ENCODE results near the gene CCDC66. TPM values are rescaled to one million over a fixed set of nuclear protein-coding genes. Genes with fewer than 3 reads are reported as not detected.

CCDC66 gene
- total and polyA plus RNA-seq, 2 donors (not counting 1 experiment from before 2014, with no cell fraction given): 12.3 to 53.7 TPM

DNA sequence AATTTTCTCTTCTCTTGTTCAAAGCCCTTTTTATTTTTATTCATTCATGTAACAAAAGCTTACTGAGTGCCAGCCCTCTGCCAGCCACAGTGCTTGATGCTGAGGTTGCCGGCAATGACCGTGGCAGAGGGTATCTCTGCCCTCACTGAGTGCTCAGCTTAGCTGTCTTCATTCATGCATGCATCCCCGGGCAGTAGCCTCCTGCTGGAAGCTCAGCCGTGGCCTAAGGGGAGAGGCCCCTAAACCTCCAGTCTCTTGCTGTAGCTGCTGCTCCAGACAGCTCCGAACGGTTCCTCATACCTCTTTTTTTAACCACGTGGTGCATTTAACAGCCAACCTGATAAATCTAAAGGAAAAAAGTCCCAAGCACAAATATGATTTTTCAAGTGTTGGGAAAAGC, 34.6 kb upstream of the CCDC66 start:
- Mint-ChIP-seq H3K4me3 (no peak overlapping the region), H3K27ac (no peak overlapping the region), H3K4me1 (no peaks in the 10 kb centered on the region), H3K27me3 (peaks cover 36% of the 10 kb centered on the region), H3K9me3 (ENCODE audit: insufficient read depth) (no peaks in the 10 kb centered on the region)
- Histone ChIP-seq H3K9me3 (ENCODE audit: control extremely low read depth in 1 of 3, control insufficient read depth in 2 of 3, insufficient read depth in 1 of 3, low read length in 2 of 3) (no peaks in the 10 kb centered on the region), H3K36me3 (replicated peaks in 1 of 2; ENCODE audit: control extremely low read depth in 1 of 2, control insufficient read depth in 1 of 2, extremely low read depth in 1 of 2, insufficient read depth in 2 of 2, low read length in 1 of 2) (no peaks in the 10 kb centered on the region), H4K20me1 (ENCODE audit: control insufficient read depth, insufficient read depth, low read length, poor library complexity, severe bottlenecking) (no peaks in the 10 kb centered on the region), H2AFZ (ENCODE audit: insufficient read depth, low read depth, low read length, poor library complexity, severe bottlenecking) (no peak overlapping the region), H3K4me2 (replicated peaks; ENCODE audit: low read depth, low read length, poor library complexity, severe bottlenecking) (no peak overlapping the region), H3K27ac (ENCODE audit: low read length in 2 of 2) (no peak overlapping the region), H3K27me3 (replicated peaks in 1 of 4; ENCODE audit: control extremely low read depth in 1 of 4, control insufficient read depth in 3 of 4, insufficient read depth in 4 of 4, low read length in 3 of 4) (peaks cover 0 to 4% (median under 1%) of the 10 kb centered on the region in 4 experiments), H3K9ac (ENCODE audit: low read length) (no peak overlapping the region), H3K4me1 (ENCODE audit: control insufficient read depth in 2 of 2, insufficient read depth in 2 of 2, low read length in 2 of 2) (no peaks in the 10 kb centered on the region), H3K4me3 (ENCODE audit: control extremely low read depth in 1 of 5, extremely low read depth in 1 of 5, insufficient read depth in 1 of 5, low read depth in 2 of 5, low read length in 4 of 5) (no peak overlapping the region), H3K79me2 (ENCODE audit: control insufficient read depth, insufficient read depth, low read length) (no peaks in the 10 kb centered on the region)
- POLR2A ChIA-PET: no interaction called here
- TF ChIP-seq, protein P1, sequence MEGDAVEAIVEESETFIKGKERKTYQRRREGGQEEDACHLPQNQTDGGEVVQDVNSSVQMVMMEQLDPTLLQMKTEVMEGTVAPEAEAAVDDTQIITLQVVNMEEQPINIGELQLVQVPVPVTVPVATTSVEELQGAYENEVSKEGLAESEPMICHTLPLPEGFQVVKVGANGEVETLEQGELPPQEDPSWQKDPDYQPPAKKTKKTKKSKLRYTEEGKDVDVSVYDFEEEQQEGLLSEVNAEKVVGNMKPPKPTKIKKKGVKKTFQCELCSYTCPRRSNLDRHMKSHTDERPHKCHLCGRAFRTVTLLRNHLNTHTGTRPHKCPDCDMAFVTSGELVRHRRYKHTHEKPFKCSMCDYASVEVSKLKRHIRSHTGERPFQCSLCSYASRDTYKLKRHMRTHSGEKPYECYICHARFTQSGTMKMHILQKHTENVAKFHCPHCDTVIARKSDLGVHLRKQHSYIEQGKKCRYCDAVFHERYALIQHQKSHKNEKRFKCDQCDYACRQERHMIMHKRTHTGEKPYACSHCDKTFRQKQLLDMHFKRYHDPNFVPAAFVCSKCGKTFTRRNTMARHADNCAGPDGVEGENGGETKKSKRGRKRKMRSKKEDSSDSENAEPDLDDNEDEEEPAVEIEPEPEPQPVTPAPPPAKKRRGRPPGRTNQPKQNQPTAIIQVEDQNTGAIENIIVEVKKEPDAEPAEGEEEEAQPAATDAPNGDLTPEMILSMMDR (IDR thresholded peaks at IDR 0.05): no peak
- TF ChIP-seq EZH2 (IDR thresholded peaks at IDR 0.05; ENCODE audit: borderline replicate concordance, insufficient read depth, low read depth, low read length, poor library complexity, severe bottlenecking): no peak
- DNase-seq (no peak), ATAC-seq (ENCODE audit: low read depth) (no peak)
- CTCF ChIA-PET: no interaction called here
- intact Hi-C loops (cut with micrococcal nuclease): no loop called here
- 70% methylated on average over 6 of the region's 7 CpGs for WGBS (ENCODE audit: insufficient coverage)

DNA sequence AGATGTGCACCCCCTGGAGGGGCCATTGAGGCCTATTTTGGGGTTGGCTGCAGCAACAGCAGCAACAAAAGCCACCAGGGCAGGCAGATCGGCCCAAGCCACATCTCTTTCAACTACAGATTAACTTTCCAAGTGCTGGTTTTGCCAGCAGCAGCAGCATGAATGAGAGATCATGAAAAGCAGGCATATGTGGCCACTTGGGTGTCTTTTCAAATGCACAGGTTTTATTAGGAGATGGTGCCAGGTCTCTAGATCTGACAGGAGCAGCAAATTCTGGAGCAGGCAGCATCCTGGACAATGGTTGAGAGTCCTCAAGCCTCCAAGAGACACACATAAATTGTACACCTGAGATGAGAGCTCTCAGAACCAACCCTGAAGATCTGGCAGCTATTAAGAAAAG, 31.7 kb upstream of the CCDC66 start:
- Mint-ChIP-seq H3K4me3 (no peak overlapping the region), H3K27me3 (peaks cover 22% of the 10 kb centered on the region), H3K9me3 (ENCODE audit: insufficient read depth) (no peaks in the 10 kb centered on the region), H3K27ac (no peak overlapping the region), H3K4me1 (no peaks in the 10 kb centered on the region)
- H3K4me3 ChIP-seq (ENCODE audit: control extremely low read depth in 1 of 5, extremely low read depth in 1 of 5, insufficient read depth in 1 of 5, low read depth in 2 of 5, low read length in 4 of 5): no peak overlapping the region
- ChIA-PET POLR2A (no interaction called here), CTCF (no interaction called here)
- no peaks in the 10 kb centered on the region for H3K36me3 ChIP-seq (replicated peaks in 1 of 2; ENCODE audit: control extremely low read depth in 1 of 2, control insufficient read depth in 1 of 2, extremely low read depth in 1 of 2, insufficient read depth in 2 of 2, low read length in 1 of 2)
- no peak overlapping the region for H3K4me2 ChIP-seq (replicated peaks; ENCODE audit: low read depth, low read length, poor library complexity, severe bottlenecking)
- H3K9me3 ChIP-seq (ENCODE audit: control extremely low read depth in 1 of 3, control insufficient read depth in 2 of 3, insufficient read depth in 1 of 3, low read length in 2 of 3): no peaks in the 10 kb centered on the region
- intact Hi-C loops (cut with micrococcal nuclease): no loop called here
- H3K27ac ChIP-seq (ENCODE audit: low read length in 2 of 2): no peak overlapping the region
- no peaks in the 10 kb centered on the region for H4K20me1 ChIP-seq (ENCODE audit: control insufficient read depth, insufficient read depth, low read length, poor library complexity, severe bottlenecking)
- no peak for ATAC-seq (ENCODE audit: low read depth)
- WGBS (ENCODE audit: insufficient coverage): 67% methylated on average over 1 of the region's 1 CpG
- H3K9ac ChIP-seq (ENCODE audit: low read length): no peak overlapping the region
- peaks cover 0 to 4% (median 0%) of the 10 kb centered on the region in 4 experiments for H3K27me3 ChIP-seq (replicated peaks in 1 of 4; ENCODE audit: control extremely low read depth in 1 of 4, control insufficient read depth in 3 of 4, insufficient read depth in 4 of 4, low read length in 3 of 4)
- no peak for DNase-seq
- H3K79me2 ChIP-seq (ENCODE audit: control insufficient read depth, insufficient read depth, low read length): no peaks in the 10 kb centered on the region
- no peaks in the 10 kb centered on the region for H3K4me1 ChIP-seq (ENCODE audit: control insufficient read depth in 2 of 2, insufficient read depth in 2 of 2, low read length in 2 of 2)
- TF ChIP-seq, protein P1 (IDR thresholded peaks at IDR 0.05): no peak
- TF ChIP-seq EZH2 (IDR thresholded peaks at IDR 0.05; ENCODE audit: borderline replicate concordance, insufficient read depth, low read depth, low read length, poor library complexity, severe bottlenecking): no peak
- no peak overlapping the region for H2AFZ ChIP-seq (ENCODE audit: insufficient read depth, low read depth, low read length, poor library complexity, severe bottlenecking)
